ENCODE measurements around the gene LSP1. TPM values are rescaled to one million over a fixed set of nuclear protein-coding genes. Genes with fewer than 3 reads are reported as not detected.

Gene LSP1
- polyA plus RNA-seq, 4 donors: 4.5 to 45.1 (median 22.3) TPM

DNA sequence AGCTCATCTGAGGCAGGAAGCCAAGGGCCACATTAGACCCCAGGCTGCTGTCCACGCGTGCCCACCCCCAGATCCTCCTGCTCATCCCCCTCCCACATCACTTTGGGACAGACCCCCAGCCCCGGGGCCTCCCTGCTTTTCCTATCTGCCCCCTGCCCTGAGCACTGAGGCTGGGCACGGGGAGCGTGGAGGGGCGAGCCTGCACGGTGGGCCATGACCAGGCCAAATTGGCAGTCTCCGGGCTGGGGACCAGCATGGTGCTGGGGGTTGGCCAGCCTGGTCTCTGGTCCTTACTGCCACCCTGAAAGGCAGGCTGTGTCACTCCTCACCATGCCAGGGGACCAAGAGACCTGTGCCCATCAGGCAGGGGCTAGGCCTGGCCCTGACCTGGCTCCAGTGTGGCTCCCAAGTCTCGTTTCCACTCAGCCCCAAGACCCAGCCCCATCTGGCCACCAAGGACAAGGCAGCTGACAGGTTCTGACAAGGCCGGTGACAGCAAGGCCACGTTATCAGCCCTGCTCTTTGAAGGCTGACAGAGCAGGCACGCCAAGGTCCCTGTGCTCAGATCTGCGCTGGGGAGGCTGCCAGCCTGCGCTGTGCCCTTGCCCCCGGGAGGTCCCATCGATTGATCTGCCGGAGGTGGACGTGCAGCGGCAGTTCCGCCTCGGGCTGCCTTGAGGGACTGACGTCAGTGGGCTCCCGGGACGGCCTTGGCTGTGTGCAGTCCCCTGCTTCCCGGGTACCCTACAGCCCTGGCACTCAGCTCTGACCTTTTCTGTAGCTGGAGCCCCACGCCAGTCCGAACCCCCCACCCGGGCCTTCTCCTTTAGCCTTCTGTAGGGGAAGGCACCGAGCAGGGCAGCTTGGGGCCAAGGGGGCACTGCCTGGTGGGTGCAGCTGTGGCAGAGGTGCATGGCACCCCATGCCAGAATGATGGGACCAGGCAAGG, 10.5 kb upstream of the LSP1 start:
- Histone ChIP-seq H3K27ac (ENCODE audit: low read depth in 1 of 3, low read length in 2 of 3) (no peak overlapping the region), H3K4me3 (ENCODE audit: low read depth in 1 of 3, low read length in 3 of 3) (no peak overlapping the region), H3K4me1 (ENCODE audit: control insufficient read depth in 3 of 3, insufficient read depth in 2 of 3, low read depth in 1 of 3, low read length in 2 of 3) (peaks cover 0 to 15% (median 5%) of the 10 kb centered on the region in 3 donors), H3K36me3 (ENCODE audit: control insufficient read depth in 3 of 3, insufficient read depth in 2 of 3, low read depth in 1 of 3, low read length in 3 of 3) (no peaks in the 10 kb centered on the region), H3K27me3 (ENCODE audit: control insufficient read depth in 3 of 3, insufficient read depth in 3 of 3, low read length in 3 of 3) (no peaks in the 10 kb centered on the region), H3K9me3 (ENCODE audit: control insufficient read depth in 2 of 2, insufficient read depth in 1 of 2, low read depth in 1 of 2, low read length in 1 of 2) (no peaks in the 10 kb centered on the region)
- FAIRE-seq (no peak), DNase-seq (no peak)
- WGBS, 3 donors: 68 to 86% (median 72%) methylated on average over 25 to 29 of the region's 29 CpGs

- H3K36me3 ChIP-seq (ENCODE audit: control insufficient read depth in 3 of 3, insufficient read depth in 2 of 3, low read depth in 1 of 3, low read length in 3 of 3): no peaks in the 10 kb centered on the region
- H3K27ac ChIP-seq (ENCODE audit: low read depth in 1 of 3, low read length in 2 of 3): no peak overlapping the region
- no peak overlapping the region for H3K4me3 ChIP-seq (ENCODE audit: low read depth in 1 of 3, low read length in 3 of 3)
- no peaks in the 10 kb centered on the region for H3K27me3 ChIP-seq (ENCODE audit: control insufficient read depth in 3 of 3, insufficient read depth in 3 of 3, low read length in 3 of 3)
- DNase-seq: no peak
- no peak for FAIRE-seq
- peaks cover 0 to 9% (median 5%) of the 10 kb centered on the region in 3 donors for H3K4me1 ChIP-seq (ENCODE audit: control insufficient read depth in 3 of 3, insufficient read depth in 2 of 3, low read depth in 1 of 3, low read length in 2 of 3)
- no peaks in the 10 kb centered on the region for H3K9me3 ChIP-seq (ENCODE audit: control insufficient read depth in 2 of 2, insufficient read depth in 1 of 2, low read depth in 1 of 2, low read length in 1 of 2)
- 69 to 75% (median 72%) methylated on average over 11 of the region's 11 CpGs for WGBS, 3 donors
Observed at GRCh38 chr11:1843098-1843473, 9.8 kb upstream of the LSP1 start.

GRCh38 chr11:1843796-1844195, 9.1 kb upstream of the LSP1 start:
- no peak for FAIRE-seq
- H3K9me3 ChIP-seq (ENCODE audit: control insufficient read depth in 2 of 2, insufficient read depth in 1 of 2, low read depth in 1 of 2, low read length in 1 of 2): no peaks in the 10 kb centered on the region
- no peaks in the 10 kb centered on the region for H3K27me3 ChIP-seq (ENCODE audit: control insufficient read depth in 3 of 3, insufficient read depth in 3 of 3, low read length in 3 of 3)
- H3K4me1 ChIP-seq (ENCODE audit: control insufficient read depth in 3 of 3, insufficient read depth in 2 of 3, low read depth in 1 of 3, low read length in 2 of 3): peaks cover 0 to 9% (median 5%) of the 10 kb centered on the region in 3 donors
- no peaks in the 10 kb centered on the region for H3K36me3 ChIP-seq (ENCODE audit: control insufficient read depth in 3 of 3, insufficient read depth in 2 of 3, low read depth in 1 of 3, low read length in 3 of 3)
- no peak overlapping the region for H3K4me3 ChIP-seq (ENCODE audit: low read depth in 1 of 3, low read length in 3 of 3)
- DNase-seq: no peak
- 86 to 89% (median 87%) methylated on average over 7 to 8 of the region's 8 CpGs for WGBS, 3 donors
- H3K27ac ChIP-seq (ENCODE audit: low read depth in 1 of 3, low read length in 2 of 3): peak overlapping the region in 1 of 3 donors; percentile 46

- DNase-seq: peak; percentile 62 to 77
- no peak for FAIRE-seq
- Histone ChIP-seq H3K9me3 (ENCODE audit: control insufficient read depth in 2 of 2, insufficient read depth in 1 of 2, low read depth in 1 of 2, low read length in 1 of 2) (no peaks in the 10 kb centered on the region), H3K4me1 (ENCODE audit: control insufficient read depth in 3 of 3, insufficient read depth in 2 of 3, low read depth in 1 of 3, low read length in 2 of 3) (peaks cover 0 to 9% (median 5%) of the 10 kb centered on the region in 3 donors), H3K36me3 (ENCODE audit: control insufficient read depth in 3 of 3, insufficient read depth in 2 of 3, low read depth in 1 of 3, low read length in 3 of 3) (no peaks in the 10 kb centered on the region), H3K27me3 (ENCODE audit: control insufficient read depth in 3 of 3, insufficient read depth in 3 of 3, low read length in 3 of 3) (no peaks in the 10 kb centered on the region), H3K4me3 (ENCODE audit: low read depth in 1 of 3, low read length in 3 of 3) (no peak overlapping the region), H3K27ac (ENCODE audit: low read depth in 1 of 3, low read length in 2 of 3) (peak overlapping the region in 2 of 3 donors; percentile 46 to 52)
- WGBS, 3 donors: 21 to 37% (median 23%) methylated on average over 23 of the region's 23 CpGs
Observed at GRCh38 chr11:1844221-1845094, 8.4 kb upstream of the LSP1 start.

DNA sequence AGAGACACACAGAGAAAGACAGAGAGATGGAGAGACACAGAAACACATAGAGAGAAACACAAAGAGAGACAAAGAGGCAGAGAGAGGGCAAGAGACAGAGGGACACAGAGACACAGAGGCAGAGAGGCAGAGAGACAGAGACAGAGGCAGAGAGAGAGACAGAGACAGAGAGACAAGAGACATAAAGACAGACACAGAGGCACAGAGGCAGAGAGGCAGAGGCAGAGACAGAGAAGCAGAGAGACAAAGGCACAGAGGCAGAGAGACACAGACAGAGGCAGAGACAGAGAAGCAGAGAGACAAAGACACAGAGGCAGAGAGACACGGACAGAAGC, 7.8 kb upstream of the LSP1 start:
- DNase-seq (no peak), FAIRE-seq (no peak)
- Histone ChIP-seq H3K9me3 (ENCODE audit: control insufficient read depth in 2 of 2, insufficient read depth in 1 of 2, low read depth in 1 of 2, low read length in 1 of 2) (no peaks in the 10 kb centered on the region), H3K27ac (ENCODE audit: low read depth in 1 of 3, low read length in 2 of 3) (peak overlapping the region in 2 of 3 donors; percentile 10 to 52), H3K4me3 (ENCODE audit: low read depth in 1 of 3, low read length in 3 of 3) (no peak overlapping the region), H3K27me3 (ENCODE audit: control insufficient read depth in 3 of 3, insufficient read depth in 3 of 3, low read length in 3 of 3) (no peaks in the 10 kb centered on the region), H3K4me1 (ENCODE audit: control insufficient read depth in 3 of 3, insufficient read depth in 2 of 3, low read depth in 1 of 3, low read length in 2 of 3) (peaks cover 0 to 9% (median 5%) of the 10 kb centered on the region in 3 donors), H3K36me3 (ENCODE audit: control insufficient read depth in 3 of 3, insufficient read depth in 2 of 3, low read depth in 1 of 3, low read length in 3 of 3) (no peaks in the 10 kb centered on the region)
- 43 to 87% (median 55%) methylated on average over 1 of the region's 1 CpG for WGBS, 3 donors

DNA sequence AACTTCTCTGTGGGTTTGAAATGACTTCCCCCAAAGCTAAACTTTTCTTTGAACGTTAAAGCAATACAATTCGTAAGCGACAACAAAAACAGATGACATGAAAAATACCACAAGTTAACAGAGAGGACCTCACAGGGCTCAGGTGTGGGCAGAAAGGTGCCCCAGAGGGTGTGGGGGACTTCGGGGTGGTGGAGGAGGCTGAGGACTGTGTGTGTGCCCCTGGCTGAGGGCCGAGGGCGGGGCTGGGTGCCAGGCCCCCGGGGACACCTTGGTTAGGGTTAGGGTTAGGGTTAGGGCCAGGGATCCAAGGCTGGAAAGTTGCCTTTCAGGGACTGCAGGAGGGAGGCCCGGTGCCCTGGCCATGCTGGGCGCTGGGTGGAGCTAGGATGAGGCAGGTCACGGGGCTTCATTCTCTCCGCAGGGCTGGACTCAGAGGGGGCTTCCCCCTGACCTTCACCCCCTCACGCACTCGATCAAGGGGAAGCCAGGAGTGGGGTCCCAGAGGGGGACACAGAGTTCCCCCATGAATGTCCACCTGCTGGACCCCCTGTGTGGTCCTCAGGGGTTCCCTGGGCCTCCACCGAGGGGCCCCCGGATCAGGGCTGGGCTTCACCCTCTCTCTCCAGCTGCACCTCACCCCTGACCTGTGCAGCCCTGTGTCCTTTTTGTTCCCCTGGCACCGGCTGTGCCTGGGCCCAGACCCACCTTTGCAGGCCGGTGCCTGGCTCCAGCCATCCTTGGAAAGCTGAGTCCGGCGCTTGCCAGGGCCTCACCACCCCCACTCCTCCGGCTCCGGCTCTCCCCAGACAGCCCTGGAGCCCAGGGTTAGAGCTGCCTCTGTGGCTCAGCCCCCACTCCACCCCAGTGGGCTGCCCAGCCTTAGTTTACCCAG, 7.1 kb upstream of the LSP1 start:
- no peaks in the 10 kb centered on the region for H3K9me3 ChIP-seq (ENCODE audit: control insufficient read depth in 2 of 2, insufficient read depth in 1 of 2, low read depth in 1 of 2, low read length in 1 of 2)
- H3K4me1 ChIP-seq (ENCODE audit: control insufficient read depth in 3 of 3, insufficient read depth in 2 of 3, low read depth in 1 of 3, low read length in 2 of 3): peaks cover 0 to 9% (median 5%) of the 10 kb centered on the region in 3 donors
- WGBS, 3 donors: 64 to 80% (median 64%) methylated on average over 15 to 21 of the region's 21 CpGs
- DNase-seq: no peak
- H3K27me3 ChIP-seq (ENCODE audit: control insufficient read depth in 3 of 3, insufficient read depth in 3 of 3, low read length in 3 of 3): no peaks in the 10 kb centered on the region
- no peaks in the 10 kb centered on the region for H3K36me3 ChIP-seq (ENCODE audit: control insufficient read depth in 3 of 3, insufficient read depth in 2 of 3, low read depth in 1 of 3, low read length in 3 of 3)
- H3K4me3 ChIP-seq (ENCODE audit: low read depth in 1 of 3, low read length in 3 of 3): no peak overlapping the region
- peak overlapping the region in 1 of 3 donors; percentile 10 for H3K27ac ChIP-seq (ENCODE audit: low read depth in 1 of 3, low read length in 2 of 3)
- FAIRE-seq: no peak

DNA sequence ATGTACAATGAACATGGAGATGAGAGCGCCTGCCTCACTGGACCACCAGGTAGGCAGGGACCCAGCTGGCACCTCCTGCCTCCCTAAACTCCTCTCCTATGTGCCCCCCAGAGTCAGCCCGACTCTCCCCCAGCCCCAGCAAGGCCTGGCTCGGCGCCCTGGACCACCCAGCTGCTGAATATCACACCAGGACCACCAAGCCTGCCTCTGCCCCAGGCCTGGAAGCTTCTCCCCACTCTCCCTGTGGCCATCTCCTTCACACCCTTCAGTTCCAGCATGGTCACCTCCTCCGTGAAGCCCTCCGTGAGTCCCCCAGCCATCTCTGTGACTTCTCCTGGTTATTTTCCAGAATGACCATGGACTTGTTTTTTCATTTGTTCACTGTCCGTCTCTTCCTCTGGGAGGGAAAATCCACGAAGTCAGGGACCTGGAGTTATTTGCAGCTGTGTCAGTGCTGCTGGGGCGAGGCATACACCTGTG, 6.4 kb upstream of the LSP1 start:
- Histone ChIP-seq H3K36me3 (ENCODE audit: control insufficient read depth in 3 of 3, insufficient read depth in 2 of 3, low read depth in 1 of 3, low read length in 3 of 3) (no peaks in the 10 kb centered on the region), H3K9me3 (ENCODE audit: control insufficient read depth in 2 of 2, insufficient read depth in 1 of 2, low read depth in 1 of 2, low read length in 1 of 2) (no peaks in the 10 kb centered on the region), H3K4me1 (ENCODE audit: control insufficient read depth in 3 of 3, insufficient read depth in 2 of 3, low read depth in 1 of 3, low read length in 2 of 3) (peaks cover 0 to 9% (median 5%) of the 10 kb centered on the region in 3 donors), H3K27me3 (ENCODE audit: control insufficient read depth in 3 of 3, insufficient read depth in 3 of 3, low read length in 3 of 3) (no peaks in the 10 kb centered on the region), H3K27ac (ENCODE audit: low read depth in 1 of 3, low read length in 2 of 3) (no peak overlapping the region), H3K4me3 (ENCODE audit: low read depth in 1 of 3, low read length in 3 of 3) (no peak overlapping the region)
- DNase-seq (no peak), FAIRE-seq (no peak)
- 83 to 91% (median 86%) methylated on average over 9 of the region's 9 CpGs for WGBS, 3 donors

Measured in small intestine (tissue), 7 donors.